Osteocyte (in vitro differentiated cells): ENCODE data around the gene TTLL11. TPM values are rescaled to one million over a fixed set of nuclear protein-coding genes. Genes with fewer than 3 reads are reported as not detected.

ENCODE experiments used
- DNase-seq: peaks from one replicate; pipeline ENCODE4 v3.0.0; 2021; ENCODE audit warnings: mixed read lengths; ENCODE audit not compliant: unreplicated experiment; ENCODE audit errors: extremely low spot score
- H3K27ac Mint-ChIP-seq: one replicate; pipeline ENCODE4 v1.8.0; 2021; ENCODE audit warnings: mild to moderate bottlenecking, mixed read lengths; ENCODE audit not compliant: unreplicated experiment
- H3K27me3 Mint-ChIP-seq: one replicate; pipeline ENCODE4 v1.8.0; 2021; ENCODE audit warnings: mixed read lengths; ENCODE audit not compliant: unreplicated experiment
- H3K36me3 Mint-ChIP-seq: one replicate; pipeline ENCODE4 v1.8.0; 2021; ENCODE audit warnings: mixed read lengths; ENCODE audit not compliant: unreplicated experiment
- H3K4me1 Mint-ChIP-seq: one replicate; pipeline ENCODE4 v1.8.0; 2021; ENCODE audit warnings: mixed read lengths; ENCODE audit not compliant: unreplicated experiment
- H3K4me3 Mint-ChIP-seq: one replicate; pipeline ENCODE4 v1.8.0; 2021; ENCODE audit warnings: mild to moderate bottlenecking, moderate library complexity, mixed read lengths; ENCODE audit not compliant: unreplicated experiment
- H3K9me3 Mint-ChIP-seq: one replicate; pipeline ENCODE4 v1.8.0; 2021; ENCODE audit warnings: mixed read lengths; ENCODE audit not compliant: unreplicated experiment
- total RNA-seq: library from RNA; stranded (reverse); gene quantifications from 2 replicates; pipeline ENCODE4 v1.2.1, GENCODE V29; 2021
- TF ChIP-seq, protein P1 (sequence below): fragments of 200-600 bp; sonication (generic); IDR thresholded peaks from 2 replicates; pipeline ENCODE4 v1.5.0; 2021; ENCODE audit warnings: antibody characterized with exemption, mild to moderate bottlenecking, moderate library complexity

TTLL11 gene
- total RNA-seq, 1 donor from 2014 or later = 6.0 TPM

- Mint-ChIP-seq H3K36me3 (peaks cover 7% of the 10 kb centered on the region), H3K9me3 (no peaks in the 10 kb centered on the region), H3K4me1 (peaks cover 23% of the 10 kb centered on the region), H3K4me3 (no peak overlapping the region), H3K27me3 (no peaks in the 10 kb centered on the region), H3K27ac (no peak overlapping the region)
- TF ChIP-seq, protein P1, sequence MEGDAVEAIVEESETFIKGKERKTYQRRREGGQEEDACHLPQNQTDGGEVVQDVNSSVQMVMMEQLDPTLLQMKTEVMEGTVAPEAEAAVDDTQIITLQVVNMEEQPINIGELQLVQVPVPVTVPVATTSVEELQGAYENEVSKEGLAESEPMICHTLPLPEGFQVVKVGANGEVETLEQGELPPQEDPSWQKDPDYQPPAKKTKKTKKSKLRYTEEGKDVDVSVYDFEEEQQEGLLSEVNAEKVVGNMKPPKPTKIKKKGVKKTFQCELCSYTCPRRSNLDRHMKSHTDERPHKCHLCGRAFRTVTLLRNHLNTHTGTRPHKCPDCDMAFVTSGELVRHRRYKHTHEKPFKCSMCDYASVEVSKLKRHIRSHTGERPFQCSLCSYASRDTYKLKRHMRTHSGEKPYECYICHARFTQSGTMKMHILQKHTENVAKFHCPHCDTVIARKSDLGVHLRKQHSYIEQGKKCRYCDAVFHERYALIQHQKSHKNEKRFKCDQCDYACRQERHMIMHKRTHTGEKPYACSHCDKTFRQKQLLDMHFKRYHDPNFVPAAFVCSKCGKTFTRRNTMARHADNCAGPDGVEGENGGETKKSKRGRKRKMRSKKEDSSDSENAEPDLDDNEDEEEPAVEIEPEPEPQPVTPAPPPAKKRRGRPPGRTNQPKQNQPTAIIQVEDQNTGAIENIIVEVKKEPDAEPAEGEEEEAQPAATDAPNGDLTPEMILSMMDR = no peak
- DNase-seq = peak; percentile 54
Observed at GRCh38 chr9:121786998-121787422, 306.1 kb downstream of the TTLL11 start.

GRCh38 chr9:121786543-121786948, 306.6 kb downstream of the TTLL11 start:
- H3K4me3 Mint-ChIP-seq = no peak overlapping the region
- H3K4me1 Mint-ChIP-seq = peaks cover 23% of the 10 kb centered on the region
- DNase-seq = peak; percentile 62
- H3K36me3 Mint-ChIP-seq = peaks cover 7% of the 10 kb centered on the region
- TF ChIP-seq, protein P1 = no peak
- no peaks in the 10 kb centered on the region for H3K9me3 Mint-ChIP-seq
- H3K27ac Mint-ChIP-seq = no peak overlapping the region
- H3K27me3 Mint-ChIP-seq = no peaks in the 10 kb centered on the region

GRCh38 chr9:121785673-121786542, 307.2 kb downstream of the TTLL11 start:
- Mint-ChIP-seq H3K4me3 (no peak overlapping the region), H3K27ac (no peak overlapping the region), H3K36me3 (peaks cover 14% of the 10 kb centered on the region), H3K27me3 (no peaks in the 10 kb centered on the region), H3K9me3 (no peaks in the 10 kb centered on the region), H3K4me1 (peaks cover 23% of the 10 kb centered on the region)
- TF ChIP-seq, protein P1 = no peak
- peak; percentile 77 for DNase-seq

GRCh38 chr9:121784731-121785411, 308.2 kb downstream of the TTLL11 start:
- peak; percentile 80 for DNase-seq
- no peaks in the 10 kb centered on the region for H3K27me3 Mint-ChIP-seq
- no peaks in the 10 kb centered on the region for H3K9me3 Mint-ChIP-seq
- H3K4me3 Mint-ChIP-seq = no peak overlapping the region
- H3K36me3 Mint-ChIP-seq = peaks cover 19% of the 10 kb centered on the region
- H3K4me1 Mint-ChIP-seq = peaks cover 24% of the 10 kb centered on the region
- TF ChIP-seq, protein P1 = peak; percentile 17
- peak overlapping the region; percentile 79 for H3K27ac Mint-ChIP-seq
